ENCODE data around the gene WDR45B.
A peak's percentile ranks its signal among the peaks of the same experiment; 100 is the strongest.

Gene WDR45B

GRCh38 chr17:82566129-82566960 is 81.9 kb downstream of the WDR45B start:
- H3K27me3 ChIP-seq = no peaks in the 10 kb centered on the region
- no peak overlapping the region for H3K4me3 ChIP-seq (ENCODE audit: low read depth in 1 of 2, low read length in 1 of 2)
- no peaks in the 10 kb centered on the region for H3K9me3 ChIP-seq
- peak overlapping the region; percentile 34 for H3K27ac ChIP-seq
- H3K4me1 ChIP-seq (ENCODE audit: control insufficient read depth in 1 of 2, insufficient read depth in 1 of 2, low read depth in 1 of 2, low read length in 1 of 2) = peaks cover 4 to 8% of the 10 kb centered on the region in 2 experiments
- TF ChIP-seq CTCF (IDR thresholded peaks at IDR 0.05) = no peak
- H3K36me3 ChIP-seq = peaks cover 47% of the 10 kb centered on the region

- Histone ChIP-seq H3K4me3 (ENCODE audit: low read depth in 1 of 2, low read length in 1 of 2) (no peak overlapping the region), H3K4me1 (ENCODE audit: control insufficient read depth in 1 of 2, insufficient read depth in 1 of 2, low read depth in 1 of 2, low read length in 1 of 2) (peaks cover 4 to 8% of the 10 kb centered on the region in 2 experiments), H3K27me3 (no peaks in the 10 kb centered on the region), H3K27ac (peak overlapping the region; percentile 34), H3K36me3 (peaks cover 39% of the 10 kb centered on the region), H3K9me3 (no peaks in the 10 kb centered on the region)
- no peak for TF ChIP-seq CTCF (IDR thresholded peaks at IDR 0.05)
Measured at GRCh38 chr17:82565551-82565950, 82.7 kb downstream of the WDR45B start.
